SJSA1 (cell line): ENCODE measurements around the gene RASSF5. TPM values are rescaled to one million over a fixed set of nuclear protein-coding genes. Genes with fewer than 3 reads are reported as not detected.
"Not testable (repeated sequence)": the region's sequence is repeated elsewhere in the genome, so short reads cannot be mapped to it uniquely, and the experiment has no call there.

Experiments
- DNase-seq, 2 experiments: peaks; one replicate each; pipeline ENCODE4 v3.0.0-alpha.2; 2015 to 2020; ENCODE audit warnings: low spot score in 2 of 2, low read depth in 1 of 2
- H3K27ac ChIP-seq: fragments of 250-450 bp; sonication (Bioruptor Pico); 2 replicates; pipeline ENCODE4 v1.5.1; 2020; ENCODE audit warnings: mild to moderate bottlenecking, moderate library complexity
- H3K27me3 ChIP-seq: fragments of 250-450 bp; sonication (Bioruptor Pico); replicated peaks from 2 replicates; pipeline ENCODE4 v1.5.1; 2020; ENCODE audit warnings: mild to moderate bottlenecking, moderate library complexity
- H3K36me3 ChIP-seq: fragments of 250-450 bp; sonication (Bioruptor Pico); 2 replicates; pipeline ENCODE4 v1.5.1; 2020; ENCODE audit warnings: mild to moderate bottlenecking
- H3K4me1 ChIP-seq: fragments of 250-450 bp; sonication (Bioruptor Pico); replicated peaks from 2 replicates; pipeline ENCODE4 v1.6.1; 2021; ENCODE audit warnings: mild to moderate bottlenecking
- H3K4me3 ChIP-seq: fragments of 250-450 bp; sonication (Bioruptor Pico); 2 replicates; pipeline ENCODE4 v1.5.1; 2020; ENCODE audit warnings: mild to moderate bottlenecking
- H3K9me3 ChIP-seq: fragments of 250-450 bp; sonication (Bioruptor Pico); replicated peaks from 2 replicates; pipeline ENCODE4 v1.5.1; 2020; ENCODE audit warnings: mild to moderate bottlenecking
- total RNA-seq: library from RNA; depleted of rRNA; stranded (reverse); fragments of >200 nt; shearing (Covaris generic); gene quantifications from 2 replicates; pipeline ENCODE4 v1.2.3, GENCODE V29; 2014

Gene RASSF5
- total RNA-seq, 1 experiment from 2014 or later = 2.7 TPM

DNA sequence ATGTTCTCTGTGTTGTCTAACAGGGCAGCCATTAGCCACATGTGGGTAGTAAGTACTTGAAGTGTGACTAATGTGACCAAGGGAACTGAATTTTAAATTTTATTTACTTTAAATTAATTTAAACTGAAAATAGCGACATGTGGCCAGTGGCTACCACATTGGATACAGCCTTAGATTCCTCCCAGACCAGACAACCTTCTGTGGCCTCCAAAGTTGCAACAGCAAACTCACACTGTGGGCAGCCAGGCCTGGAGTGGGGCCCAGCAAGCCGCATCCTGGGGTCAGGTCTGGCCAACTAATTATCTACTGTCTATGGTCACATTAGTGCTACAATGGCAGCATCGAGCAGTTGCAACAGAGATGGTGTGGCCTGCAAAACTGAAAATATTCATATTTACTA, 93.2 kb downstream of the RASSF5 start:
- no peak for DNase-seq
- Histone ChIP-seq H3K9me3 (no peaks in the 10 kb centered on the region), H3K36me3 (peaks cover 91% of the 10 kb centered on the region), H3K27me3 (no peaks in the 10 kb centered on the region), H3K27ac (no peak overlapping the region), H3K4me1 (no peaks in the 10 kb centered on the region), H3K4me3 (no peak overlapping the region)

DNA sequence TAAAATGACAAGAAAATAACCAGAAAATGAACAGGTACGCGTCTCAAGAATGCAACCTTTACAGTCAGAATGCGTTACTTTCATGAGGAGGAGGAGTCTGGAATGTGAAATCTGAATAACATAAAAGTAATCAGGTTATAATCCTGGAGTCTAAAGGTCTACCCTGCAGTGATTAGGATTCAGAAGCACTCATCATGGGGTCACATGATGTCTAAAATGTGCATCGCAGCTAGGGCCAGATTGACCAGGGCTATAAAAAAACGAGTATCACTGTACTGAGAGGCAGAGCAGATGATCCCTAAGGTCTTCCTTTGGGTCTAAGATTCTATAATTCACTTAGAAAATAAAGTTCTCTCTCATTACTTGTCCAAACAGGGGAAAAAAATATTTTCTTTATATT, 97.5 kb downstream of the RASSF5 start:
- DNase-seq = no peak
- Histone ChIP-seq H3K27me3 (no peaks in the 10 kb centered on the region), H3K27ac (no peak overlapping the region), H3K4me3 (no peak overlapping the region), H3K4me1 (no peaks in the 10 kb centered on the region), H3K9me3 (no peaks in the 10 kb centered on the region), H3K36me3 (peaks cover 89% of the 10 kb centered on the region)

DNA sequence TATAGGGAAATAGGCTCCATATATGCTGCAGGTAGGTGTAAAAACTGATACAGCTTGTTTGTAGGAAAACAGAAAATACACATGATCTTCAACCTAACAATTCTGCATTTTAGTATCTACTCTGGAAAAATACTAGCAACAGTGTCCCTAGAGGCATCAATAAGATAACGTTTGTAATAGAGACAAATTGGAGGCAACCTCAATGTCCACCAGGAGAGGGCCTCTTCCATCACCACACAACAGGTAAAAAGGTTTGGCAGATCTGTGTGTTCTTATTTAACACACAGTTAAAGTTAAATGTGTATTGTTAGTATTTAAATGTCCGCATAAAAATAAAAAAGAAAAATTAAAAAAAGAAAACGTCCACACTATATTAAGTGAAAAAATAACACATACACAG, 99.5 kb downstream of the RASSF5 start:
- peaks cover 10% of the 10 kb centered on the region for H3K4me1 ChIP-seq
- no peaks in the 10 kb centered on the region for H3K27me3 ChIP-seq
- peaks cover 80% of the 10 kb centered on the region for H3K36me3 ChIP-seq
- no peak for DNase-seq
- H3K9me3 ChIP-seq = no peaks in the 10 kb centered on the region
- H3K4me3 ChIP-seq = no peak overlapping the region
- H3K27ac ChIP-seq = no peak overlapping the region

DNA sequence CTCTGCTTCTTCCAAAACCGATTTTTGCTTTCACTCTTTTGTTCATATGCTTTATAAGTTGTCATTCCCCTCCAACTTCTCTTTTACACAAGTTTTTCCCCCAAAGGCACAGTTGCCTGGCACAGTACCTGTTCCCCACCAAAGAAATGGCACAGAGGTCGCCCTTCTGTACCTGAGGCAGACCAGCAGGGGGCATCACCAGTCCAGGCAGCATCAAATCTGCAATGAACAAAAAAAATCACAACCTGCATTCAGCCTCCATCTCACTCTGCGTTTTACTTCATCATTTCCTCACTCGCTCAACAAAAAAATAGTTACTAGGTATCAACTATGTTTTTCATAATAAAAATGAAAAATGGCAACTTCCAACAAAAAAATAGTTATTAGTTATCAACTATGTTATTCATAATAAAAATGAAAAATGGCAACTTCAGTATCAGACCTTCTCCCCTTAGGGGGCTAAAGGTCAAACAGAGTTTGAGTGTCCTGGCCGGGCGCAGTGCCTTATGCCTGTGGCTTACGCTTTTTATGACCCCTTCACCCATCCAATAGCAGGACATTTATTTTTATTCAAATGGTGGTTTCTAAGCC, 100.9 kb downstream of the RASSF5 start:
- DNase-seq = peak in 1 of 2 experiments; percentile 19
- Histone ChIP-seq H3K4me1 (peaks cover 10% of the 10 kb centered on the region), H3K27me3 (no peaks in the 10 kb centered on the region), H3K27ac (no peak overlapping the region), H3K4me3 (no peak overlapping the region), H3K36me3 (peaks cover 68% of the 10 kb centered on the region), H3K9me3 (no peaks in the 10 kb centered on the region)

DNA sequence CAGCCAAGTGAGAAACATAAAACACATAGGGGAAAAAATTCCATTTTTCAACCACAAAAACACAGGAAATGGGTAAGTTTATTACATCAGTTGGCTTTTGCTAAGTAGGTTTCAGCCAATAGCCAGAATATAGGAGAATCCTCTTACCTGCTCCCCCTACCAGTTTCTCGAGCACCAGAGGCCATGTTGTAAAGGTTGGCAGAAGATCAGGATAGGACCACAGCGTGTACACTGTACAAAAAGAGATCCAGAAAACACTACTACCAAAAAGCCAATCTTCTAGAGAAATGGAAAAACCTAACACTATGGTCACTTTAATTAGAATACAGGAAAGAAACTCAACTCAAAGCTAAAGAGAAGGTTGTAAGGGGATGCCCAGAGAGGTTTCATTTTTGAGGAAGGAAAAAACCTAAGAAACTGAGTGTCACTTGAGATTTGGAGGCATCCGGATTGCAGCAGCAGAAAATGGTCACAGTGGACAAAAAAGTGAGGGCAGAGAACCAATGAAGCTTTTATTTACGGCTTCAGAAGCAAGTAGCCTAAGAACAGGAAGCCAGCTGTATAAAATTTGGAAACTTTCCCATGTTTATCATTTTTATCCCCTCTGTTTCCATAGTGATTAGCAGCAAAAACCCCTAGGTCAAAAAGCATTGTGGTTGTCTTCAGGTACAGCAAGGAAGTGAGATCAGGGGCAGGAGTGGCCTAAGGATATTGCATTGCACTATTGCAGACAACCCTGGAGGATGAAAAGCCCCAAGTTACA, 102.1 kb downstream of the RASSF5 start:
- H3K9me3 ChIP-seq = no peaks in the 10 kb centered on the region
- H3K27me3 ChIP-seq = no peaks in the 10 kb centered on the region
- H3K27ac ChIP-seq = no peak overlapping the region
- H3K4me1 ChIP-seq = peaks cover 10% of the 10 kb centered on the region
- H3K36me3 ChIP-seq = peaks cover 57% of the 10 kb centered on the region
- no peak overlapping the region for H3K4me3 ChIP-seq
- no peak for DNase-seq

- peaks cover 31% of the 10 kb centered on the region for H3K36me3 ChIP-seq
- H3K27me3 ChIP-seq = no peaks in the 10 kb centered on the region
- peak within 1 kb of the TSS; percentile 66 for H3K27ac ChIP-seq
- peak; percentile 94 to 98 for DNase-seq
- peaks cover 10% of the 10 kb centered on the region for H3K4me1 ChIP-seq
- H3K4me3 ChIP-seq = peak within 1 kb of the TSS; percentile 54
- no peaks in the 10 kb centered on the region for H3K9me3 ChIP-seq
Measured at GRCh38 chr1:206612129-206612876, 105.0 kb downstream of the RASSF5 start, which contains the start of gene EIF2D. Gene EIF2D, minus strand, starts transcription at chr1:206612465. Its CDS starts 123 bp downstream, at chr1:206612342.

- H3K9me3 ChIP-seq, H3K27ac ChIP-seq, H3K27me3 ChIP-seq, DNase-seq, H3K4me3 ChIP-seq, H3K36me3 ChIP-seq, H3K4me1 ChIP-seq: not testable (repeated sequence)
Measured at GRCh38 chr1:206626396-206626795, 119.1 kb downstream of the RASSF5 start.

GRCh38 chr1:206628916-206629315, 121.6 kb downstream of the RASSF5 start:
- Histone ChIP-seq H3K27me3 (no peaks in the 10 kb centered on the region), H3K36me3 (no peaks in the 10 kb centered on the region), H3K4me3 (no peak overlapping the region), H3K4me1 (peaks cover 6% of the 10 kb centered on the region), H3K27ac (no peak overlapping the region), H3K9me3 (no peaks in the 10 kb centered on the region)
- DNase-seq = no peak

GRCh38 chr1:206631085-206631509, 123.8 kb downstream of the RASSF5 start:
- peak; percentile 61 to 68 for DNase-seq
- Histone ChIP-seq H3K27me3 (no peaks in the 10 kb centered on the region), H3K27ac (no peak overlapping the region), H3K4me3 (no peak overlapping the region), H3K9me3 (no peaks in the 10 kb centered on the region), H3K36me3 (0 out of 2 replicates have a peak, but pooled peaks cover 2% of the 10 kb centered on the region), H3K4me1 (peaks cover 19% of the 10 kb centered on the region)

DNA sequence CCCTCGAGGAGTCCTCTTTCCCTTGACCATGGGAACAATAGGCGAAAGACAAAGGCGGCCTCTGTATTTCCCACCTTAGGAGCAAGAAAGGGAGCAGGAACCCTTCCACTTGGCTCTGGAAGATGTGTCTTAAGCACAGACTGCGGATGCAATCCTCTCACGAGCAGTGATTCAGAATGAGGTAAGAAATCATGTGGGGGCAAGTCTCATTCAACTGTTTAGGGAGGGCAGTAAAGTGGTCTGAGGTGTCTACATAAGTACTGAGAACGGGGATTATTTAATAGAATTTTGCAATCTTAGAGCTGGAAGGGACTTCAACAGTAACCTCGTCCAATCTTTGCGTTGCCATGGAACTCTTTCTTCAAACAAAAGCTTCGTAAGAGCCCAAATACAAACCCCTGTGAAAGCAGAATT, 126.4 kb downstream of the RASSF5 start:
- Histone ChIP-seq H3K9me3 (no peaks in the 10 kb centered on the region), H3K4me3 (no peak overlapping the region), H3K4me1 (peaks cover 23% of the 10 kb centered on the region), H3K36me3 (0 out of 2 replicates have a peak, but pooled peaks cover 2% of the 10 kb centered on the region), H3K27me3 (no peaks in the 10 kb centered on the region), H3K27ac (0 out of 2 replicates have a peak overlapping the region, but pooled peaks have one; percentile 5)
- peak; percentile 51 to 53 for DNase-seq

GRCh38 chr1:206634365-206635079, 127.2 kb downstream of the RASSF5 start:
- H3K27ac ChIP-seq = peak overlapping the region; percentile 64
- DNase-seq = peak; percentile 75 to 93

DNA sequence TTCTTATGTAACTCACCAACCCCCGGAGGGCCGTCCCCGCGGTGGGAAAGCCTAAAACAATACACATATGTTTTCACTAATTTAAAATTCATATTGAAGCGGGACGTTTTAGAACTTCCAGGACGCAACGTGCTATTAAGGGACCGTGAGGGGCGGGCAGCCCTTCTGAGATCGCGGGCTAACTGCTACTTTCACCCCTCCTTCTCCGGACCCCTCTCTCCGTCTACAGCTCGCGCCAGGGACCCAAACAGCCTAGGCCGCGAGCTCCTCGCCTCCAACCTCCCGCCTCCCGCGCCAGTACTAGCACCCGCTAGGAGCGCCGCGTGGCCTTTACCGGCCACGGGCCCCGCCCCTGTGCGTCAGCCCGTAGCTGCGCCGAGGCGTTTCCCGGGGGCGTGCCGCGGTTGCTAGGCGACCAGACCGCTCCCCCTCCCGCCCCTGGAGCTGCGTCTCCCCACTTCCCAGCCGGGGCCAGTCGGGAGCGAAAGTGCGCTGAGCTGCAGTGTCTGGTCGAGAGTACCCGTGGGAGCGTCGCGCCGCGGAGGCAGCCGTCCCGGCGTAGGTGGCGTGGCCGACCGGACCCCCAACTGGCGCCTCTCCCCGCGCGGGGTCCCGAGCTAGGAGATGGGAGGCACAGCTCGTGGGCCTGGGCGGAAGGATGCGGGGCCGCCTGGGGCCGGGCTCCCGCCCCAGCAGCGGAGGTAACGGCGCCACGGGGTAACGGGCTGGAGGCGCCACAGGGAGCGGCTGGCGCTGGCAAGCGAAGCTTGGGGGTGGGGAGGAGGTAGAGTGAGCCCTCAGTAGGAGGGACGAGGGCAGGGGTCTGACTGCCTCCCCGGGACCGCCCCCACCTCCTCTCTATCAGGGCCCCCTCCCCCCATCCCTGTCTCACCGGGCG, 128.0 kb downstream of the RASSF5 start, which contains the start of gene DYRK3:
Gene DYRK3 (plus strand): TSS at position 457 of the 898 bp plus-strand sequence. CDS start 168 bp downstream, at position 625.
- peak; percentile 91 to 95 for DNase-seq
- H3K27ac ChIP-seq = peak within 1 kb of the TSS; percentile 64
- peaks cover 23% of the 10 kb centered on the region for H3K4me1 ChIP-seq
- peak within 1 kb of the TSS; percentile 92 for H3K4me3 ChIP-seq
- H3K27me3 ChIP-seq = no peaks in the 10 kb centered on the region
- no peaks in the 10 kb centered on the region for H3K9me3 ChIP-seq
- peaks cover 4% of the 10 kb centered on the region; the same call in 1 of the 2 replicates for H3K36me3 ChIP-seq

More at GRCh38 chr1:206634365-206635079, 127.2 kb downstream of the RASSF5 start:
- Histone ChIP-seq H3K27me3 (no peaks in the 10 kb centered on the region), H3K4me3 (peak overlapping the region; percentile 92), H3K4me1 (peaks cover 23% of the 10 kb centered on the region), H3K36me3 (peaks cover 4% of the 10 kb centered on the region; the same call in 1 of the 2 replicates), H3K9me3 (no peaks in the 10 kb centered on the region)
